Body of pancreas (tissue), 4 donors: ENCODE measurements around the gene KANK2. TPM values are rescaled to one million over a fixed set of nuclear protein-coding genes. Genes with fewer than 3 reads are reported as not detected.
"Not testable (repeated sequence)": the region's sequence is repeated elsewhere in the genome, so short reads cannot be mapped to it uniquely, and the experiment has no call there.

Experiments used
- ATAC-seq: fragments of 150-250 bp; one replicate; pipeline ENCODE4 v1.9.1; 2016
- DNase-seq, 4 donors: peaks; one replicate each; pipeline ENCODE4 v3.0.0-alpha.2; 2019
- H3K27ac ChIP-seq, 4 donors: fragments of 200-600 bp; sonication (generic); 1 replicate in 3 of 4; 2 replicates in 1 of 4; pipeline versions ENCODE4 v1.5.1 to v1.6.1; 2016 to 2019; ENCODE audit warnings: mild to moderate bottlenecking in 1 of 4, mixed read lengths in 1 of 4, moderate library complexity in 1 of 4
- H3K27me3 ChIP-seq, 2 donors: fragments of 200-600 bp; sonication (generic); one replicate each; pipeline ENCODE4 v1.6.0; 2016; ENCODE audit warnings: mild to moderate bottlenecking in 1 of 2
- H3K36me3 ChIP-seq, 2 donors: fragments of 200-600 bp; sonication (generic); replicated peaks in 1 of 2; 2 replicates each; pipeline ENCODE4 v1.5.1; 2016; ENCODE audit warnings: low read depth in 2 of 2; ENCODE audit not compliant: insufficient read depth in 1 of 2
- H3K4me1 ChIP-seq: fragments of 200-600 bp; sonication (generic); one replicate; pipeline ENCODE4 v1.6.0; 2016
- H3K4me3 ChIP-seq, 2 donors: fragments of 200-600 bp; sonication (generic); 1 replicate in 1 of 2; 2 replicates in 1 of 2; pipeline ENCODE4 v1.5.1; 2016 to 2019
- H3K9me3 ChIP-seq, 3 donors: fragments of 200-600 bp; sonication (generic); 1 replicate in 2 of 3; 2 replicates in 1 of 3; pipeline ENCODE4 v1.5.1; 2016
- POLR2A ChIP-seq, 3 donors: fragments of 450-650 bp; IDR thresholded peaks; one replicate each; pipeline ENCODE4 v1.6.1; 2016; ENCODE audit warnings: antibody characterized with exemption in 3 of 3, mild to moderate bottlenecking in 2 of 3
- WGBS, 2 donors: methylation state at CpG; one replicate each; pipeline ENCODE4 v1.1.5; 2017; 5-methylcytosine and 5-hydroxymethylcytosine counted together
- intact Hi-C: fragments of 100-400 bp; cut with DNase I; formaldehyde crosslinking; loops from one replicate; pipeline ENCODE4 v1.15.1; 2023
- total RNA-seq, 2 donors: library from RNA; depleted of rRNA; stranded (reverse); fragments of >200 nt; gene quantifications; one replicate each; pipeline ENCODE4 v1.1.0, GENCODE V29; 2016
- TF ChIP-seq, protein P1 (sequence below), 7 experiments: fragments of 450-650 bp in 4 of 7; fragments of 200-600 bp in 3 of 7; sonication (generic) in 3 of 7; IDR thresholded peaks; one replicate each; pipeline ENCODE4 v1.5.1; 2016 to 2019; ENCODE audit warnings: antibody characterized with exemption in 7 of 7

Gene KANK2
- total RNA-seq, 2 donors from 2014 or later: 133 to 165 TPM

DNA sequence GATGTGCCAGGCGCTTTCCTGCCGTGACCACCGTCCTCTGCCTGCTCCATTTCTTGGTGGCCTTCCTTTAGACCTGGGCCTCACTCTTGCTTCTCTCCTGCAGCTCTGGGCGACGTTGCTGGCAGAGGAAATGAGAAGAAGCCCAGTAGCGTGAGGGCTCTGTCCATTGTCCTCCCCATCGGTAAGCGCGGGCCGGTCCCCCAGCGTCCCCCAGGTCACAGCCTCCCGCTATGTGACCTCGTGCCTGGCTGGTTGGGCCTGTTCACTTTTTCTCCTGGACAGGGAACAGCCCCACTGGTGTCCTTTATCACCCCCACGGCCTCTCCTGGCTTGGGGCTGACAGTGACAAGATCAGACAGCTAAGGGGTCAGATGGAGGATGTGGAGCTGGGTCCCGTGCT lies 69.4 kb downstream of the KANK2 start:
- Histone ChIP-seq H3K4me1 (peaks cover 10% of the 10 kb centered on the region), H3K36me3 (peaks cover 23 to 48% of the 10 kb centered on the region in 2 donors), H3K27ac (no peak overlapping the region), H3K4me3 (no peak overlapping the region), H3K27me3 (no peaks in the 10 kb centered on the region), H3K9me3 (no peaks in the 10 kb centered on the region)
- intact Hi-C loops: loop anchor here (5.0 kb wide), 1 partner anchor 91 kb away; no protein-coding TSS in a partner anchor
- ATAC-seq: no peak
- WGBS, 2 donors: 87 to 93% methylated on average over 8 to 15 of the region's 15 CpGs
- no peak for TF ChIP-seq POLR2A (IDR thresholded peaks at IDR 0.05)
- DNase-seq: no peak

DNA sequence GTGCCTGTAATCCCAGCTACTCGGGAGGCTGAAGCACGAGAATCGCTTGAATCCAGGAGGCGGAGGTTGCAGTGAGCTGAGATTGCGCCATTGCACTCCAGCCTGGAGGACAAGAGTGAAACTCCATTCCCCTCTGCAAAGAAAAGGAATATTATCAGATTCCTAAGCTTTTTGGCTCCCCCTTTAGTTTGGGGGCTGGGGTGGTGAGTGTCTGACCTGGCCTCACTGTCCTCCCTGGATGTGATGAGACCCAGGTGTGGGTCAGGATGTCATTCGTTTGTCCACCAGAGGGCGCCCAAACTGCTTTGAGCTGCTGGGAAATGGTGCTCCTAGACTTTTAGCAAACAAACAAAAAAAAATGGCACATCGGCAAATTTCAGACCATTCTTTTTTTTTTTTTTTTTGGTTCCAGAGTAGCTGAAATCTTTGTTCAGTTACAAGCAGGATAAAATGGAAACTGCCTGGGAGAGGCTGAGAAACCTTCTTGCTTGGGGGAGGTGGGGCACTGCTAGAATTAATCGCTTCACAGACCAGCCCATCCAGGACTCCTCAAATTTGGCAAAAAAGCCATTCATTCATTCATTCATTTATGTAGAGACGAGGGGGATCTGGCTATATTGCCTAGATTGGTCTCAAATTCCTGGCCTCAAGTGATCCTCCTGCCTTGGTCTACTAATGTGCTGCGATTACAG lies 71.2 kb downstream of the KANK2 start:
- peak; percentile 51 for ATAC-seq
- Histone ChIP-seq H3K9me3 (no peaks in the 10 kb centered on the region), H3K27ac (no peak overlapping the region), H3K4me1 (peaks cover 10% of the 10 kb centered on the region), H3K4me3 (no peak overlapping the region), H3K36me3 (peaks cover 23 to 42% of the 10 kb centered on the region in 2 donors), H3K27me3 (no peaks in the 10 kb centered on the region)
- intact Hi-C loops: loop anchor here (5.0 kb wide), 1 partner anchor 89 kb away; no protein-coding TSS in a partner anchor
- DNase-seq: peak; percentile 80 to 88 (median 81)
- WGBS, 2 donors: 40 to 56% methylated on average over 6 to 11 of the region's 11 CpGs
- TF ChIP-seq, protein P1, sequence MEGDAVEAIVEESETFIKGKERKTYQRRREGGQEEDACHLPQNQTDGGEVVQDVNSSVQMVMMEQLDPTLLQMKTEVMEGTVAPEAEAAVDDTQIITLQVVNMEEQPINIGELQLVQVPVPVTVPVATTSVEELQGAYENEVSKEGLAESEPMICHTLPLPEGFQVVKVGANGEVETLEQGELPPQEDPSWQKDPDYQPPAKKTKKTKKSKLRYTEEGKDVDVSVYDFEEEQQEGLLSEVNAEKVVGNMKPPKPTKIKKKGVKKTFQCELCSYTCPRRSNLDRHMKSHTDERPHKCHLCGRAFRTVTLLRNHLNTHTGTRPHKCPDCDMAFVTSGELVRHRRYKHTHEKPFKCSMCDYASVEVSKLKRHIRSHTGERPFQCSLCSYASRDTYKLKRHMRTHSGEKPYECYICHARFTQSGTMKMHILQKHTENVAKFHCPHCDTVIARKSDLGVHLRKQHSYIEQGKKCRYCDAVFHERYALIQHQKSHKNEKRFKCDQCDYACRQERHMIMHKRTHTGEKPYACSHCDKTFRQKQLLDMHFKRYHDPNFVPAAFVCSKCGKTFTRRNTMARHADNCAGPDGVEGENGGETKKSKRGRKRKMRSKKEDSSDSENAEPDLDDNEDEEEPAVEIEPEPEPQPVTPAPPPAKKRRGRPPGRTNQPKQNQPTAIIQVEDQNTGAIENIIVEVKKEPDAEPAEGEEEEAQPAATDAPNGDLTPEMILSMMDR (IDR thresholded peaks at IDR 0.05): peak; percentile 26 to 77 (median 69)
- no peak for TF ChIP-seq POLR2A (IDR thresholded peaks at IDR 0.05)

DNA sequence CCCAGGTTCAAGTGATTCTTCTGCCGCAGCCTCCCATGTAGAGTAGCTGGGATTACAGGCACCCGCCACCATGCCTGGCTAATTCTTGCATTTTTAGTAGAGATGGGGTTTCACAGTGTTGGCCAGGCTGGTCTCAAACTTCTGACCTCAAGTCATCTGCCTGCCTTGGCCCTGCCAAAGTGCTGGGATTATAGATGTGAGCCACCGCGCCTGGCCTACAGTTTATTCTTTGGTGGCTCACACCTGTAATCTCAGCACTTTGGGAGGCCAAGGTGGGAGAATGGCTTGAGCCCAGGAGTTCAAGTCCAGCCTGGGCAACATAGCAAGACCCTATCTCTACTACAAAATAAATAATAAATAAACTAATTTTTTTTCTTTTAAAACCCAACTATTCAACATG lies 73.2 kb downstream of the KANK2 start:
- H3K4me1 ChIP-seq, ATAC-seq, DNase-seq, H3K27me3 ChIP-seq, H3K27ac ChIP-seq, intact Hi-C loops, H3K4me3 ChIP-seq, H3K9me3 ChIP-seq: not testable (repeated sequence)
- 93 to 95% methylated on average over 2 to 4 of the region's 4 CpGs for WGBS, 2 donors
- peaks cover 28 to 39% of the 10 kb centered on the region in 2 donors for H3K36me3 ChIP-seq

DNA sequence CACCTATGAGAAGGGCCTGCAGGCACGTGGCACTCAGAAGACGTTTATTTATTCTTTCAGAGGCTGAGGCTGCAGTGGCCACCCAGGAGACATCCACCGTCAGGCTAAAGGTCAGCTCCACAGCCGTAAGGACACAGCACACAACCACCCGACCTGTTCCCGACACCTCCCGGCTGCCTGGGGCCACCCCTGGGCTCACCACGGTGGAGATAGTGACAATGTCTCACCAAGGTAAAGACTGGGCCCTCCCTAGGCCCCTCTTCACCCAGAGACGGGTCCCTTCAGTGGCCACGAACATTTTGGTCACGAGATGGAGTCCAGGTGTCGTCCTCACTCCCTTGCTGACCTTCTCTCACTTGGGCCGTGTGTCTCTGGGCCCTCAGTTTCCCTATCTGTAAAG lies 74.2 kb downstream of the KANK2 start:
- TF ChIP-seq, protein P1 (IDR thresholded peaks at IDR 0.05): no peak
- TF ChIP-seq POLR2A (IDR thresholded peaks at IDR 0.05): no peak
- peaks cover 26 to 34% of the 10 kb centered on the region in 2 donors for H3K36me3 ChIP-seq
- ATAC-seq (no peak), DNase-seq (no peak)
- H3K4me1 ChIP-seq: peaks cover 6% of the 10 kb centered on the region
- intact Hi-C loops: no loop called here
- H3K9me3 ChIP-seq: no peaks in the 10 kb centered on the region
- no peak overlapping the region for H3K27ac ChIP-seq
- no peaks in the 10 kb centered on the region for H3K27me3 ChIP-seq
- 90% methylated on average over 9 to 13 of the region's 13 CpGs for WGBS, 2 donors
- no peak overlapping the region for H3K4me3 ChIP-seq

DNA sequence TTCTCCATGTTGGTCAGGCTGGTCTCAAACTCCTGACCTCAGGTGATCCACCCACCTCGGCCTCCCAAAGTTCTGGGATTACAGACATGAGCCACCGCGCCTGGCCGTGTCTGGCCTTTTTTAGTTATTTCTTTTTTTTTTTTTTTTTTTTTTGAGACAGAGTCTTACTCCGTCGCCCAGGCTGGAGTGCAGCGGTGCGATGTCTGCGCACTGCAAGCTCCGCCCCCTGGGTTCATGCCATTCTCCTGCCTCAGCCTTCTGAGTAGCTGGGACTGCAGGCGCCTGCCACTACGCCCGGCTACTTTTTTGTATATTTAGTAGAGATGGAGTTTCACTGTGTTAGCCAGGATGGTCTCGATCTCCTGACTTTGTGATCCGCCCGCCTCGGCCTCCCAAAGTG lies 75.4 kb downstream of the KANK2 start:
- ATAC-seq, intact Hi-C loops, H3K27me3 ChIP-seq, DNase-seq, H3K27ac ChIP-seq, H3K9me3 ChIP-seq, H3K4me1 ChIP-seq, H3K4me3 ChIP-seq: not testable (repeated sequence)
- H3K36me3 ChIP-seq: peaks cover 25 to 26% of the 10 kb centered on the region in 2 donors
- WGBS, 2 donors: 84 to 92% methylated on average over 17 of the region's 17 CpGs

DNA sequence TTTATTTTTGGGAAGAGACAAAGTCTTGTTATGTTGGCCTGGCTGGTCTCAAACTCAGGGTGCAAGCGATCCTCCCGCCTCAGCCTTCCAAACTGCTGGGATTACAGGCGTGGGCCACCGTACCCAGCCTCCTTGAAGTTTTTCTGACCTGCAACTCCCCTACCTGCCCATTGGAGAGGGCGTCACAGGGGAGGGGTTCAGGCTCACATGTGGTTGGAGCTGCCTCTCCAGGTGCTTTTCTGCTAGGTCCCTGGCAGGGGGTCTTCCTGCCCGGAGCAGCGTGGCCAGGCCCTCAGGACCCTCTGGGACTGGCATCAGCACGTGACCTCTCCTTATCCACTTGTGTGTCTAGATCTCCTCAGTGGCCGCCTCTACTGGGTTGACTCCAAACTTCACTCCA lies 80.8 kb downstream of the KANK2 start:
- no peaks in the 10 kb centered on the region for H3K27me3 ChIP-seq
- intact Hi-C loops: no loop called here
- peaks cover 27 to 50% of the 10 kb centered on the region in 2 donors for H3K36me3 ChIP-seq
- TF ChIP-seq POLR2A (IDR thresholded peaks at IDR 0.05): no peak
- TF ChIP-seq, protein P1 (IDR thresholded peaks at IDR 0.05): no peak
- H3K9me3 ChIP-seq: no peaks in the 10 kb centered on the region
- ATAC-seq (no peak), DNase-seq (no peak)
- H3K4me3 ChIP-seq: no peak overlapping the region
- WGBS, 2 donors: 99% methylated on average over 9 of the region's 9 CpGs; no CpG with 5 or more reads in 1 of the 2 donors
- no peaks in the 10 kb centered on the region for H3K4me1 ChIP-seq
- no peak overlapping the region for H3K27ac ChIP-seq
